MM.1S (cell line): ENCODE measurements around the gene MS4A18.

ENCODE experiments used
- CTCF ChIP-seq: fragments of 300-600 bp; sonication (generic); IDR thresholded peaks from 2 replicates; pipeline ENCODE4 v1.5.1; 2016; ENCODE audit warnings: antibody characterized with exemption, low read length, mixed read lengths
- EZH2 ChIP-seq: fragments of 300-600 bp; sonication (generic); optimal IDR thresholded peaks from 2 replicates; pipeline ENCODE3; 2017; ENCODE audit warnings: low read depth, mild to moderate bottlenecking, antibody characterized with exemption, low read length, mixed read lengths

- TF ChIP-seq CTCF (no peak), EZH2 (no peak)
These were observed 43.7 kb downstream of the MS4A18 start for GRCh38 chr11:60768202-60768601.
